Measurements from ENCODE around the gene SAT2.

The SAT2 gene

GRCh38 chr17:7582396-7583252, 45.0 kb downstream of the SAT2 start:
- H3K4me2 ChIP-seq (ENCODE audit: low read length) = peak overlapping the region; percentile 88
- H3K79me2 ChIP-seq (ENCODE audit: low read length) = peaks cover 47% of the 10 kb centered on the region
- no peaks in the 10 kb centered on the region for H3K27me3 ChIP-seq (ENCODE audit: low read depth, low read length)
- H4K20me1 ChIP-seq (ENCODE audit: insufficient read depth, low read length) = peaks cover 11% of the 10 kb centered on the region
- H3K4me1 ChIP-seq (ENCODE audit: low read length) = peaks cover 47% of the 10 kb centered on the region
- peak overlapping the region; percentile 88 for H3K27ac ChIP-seq (ENCODE audit: low read length)
- TF ChIP-seq EZH2phosphoT487 (IDR thresholded peaks at IDR 0.05; ENCODE audit: low read depth) = no peak
- TF ChIP-seq CTCF (IDR thresholded peaks at IDR 0.05; ENCODE audit: low read depth, low read length) = no peak; the same call in 1 of the 2 replicates
- no peak overlapping the region for H2AFZ ChIP-seq (ENCODE audit: low read depth, low read length)
- H3K9me3 ChIP-seq (ENCODE audit: insufficient read depth, low read length) = no peaks in the 10 kb centered on the region
- H3K4me3 ChIP-seq (ENCODE audit: low read length) = peak overlapping the region; percentile 98
- H3K9ac ChIP-seq (ENCODE audit: low read length) = peak overlapping the region; percentile 95; the same call in 1 of the 2 replicates
- H3K36me3 ChIP-seq (replicated peaks; ENCODE audit: low read depth, low read length) = peaks cover 28% of the 10 kb centered on the region

- H3K27ac ChIP-seq (ENCODE audit: low read length) = no peak overlapping the region
- H3K4me1 ChIP-seq (ENCODE audit: low read length) = peaks cover 65% of the 10 kb centered on the region
- peaks cover 29% of the 10 kb centered on the region for H4K20me1 ChIP-seq (ENCODE audit: insufficient read depth, low read length)
- H3K4me3 ChIP-seq (ENCODE audit: low read length) = no peak overlapping the region
- H2AFZ ChIP-seq (ENCODE audit: low read depth, low read length) = no peak overlapping the region
- H3K4me2 ChIP-seq (ENCODE audit: low read length) = no peak overlapping the region
- no peaks in the 10 kb centered on the region for H3K9me3 ChIP-seq (ENCODE audit: insufficient read depth, low read length)
- no peak overlapping the region for H3K9ac ChIP-seq (ENCODE audit: low read length)
- H3K27me3 ChIP-seq (ENCODE audit: low read depth, low read length) = no peaks in the 10 kb centered on the region
- H3K36me3 ChIP-seq (replicated peaks; ENCODE audit: low read depth, low read length) = peaks cover 45% of the 10 kb centered on the region
- peaks cover 62% of the 10 kb centered on the region for H3K79me2 ChIP-seq (ENCODE audit: low read length)
- TF ChIP-seq EZH2phosphoT487 (IDR thresholded peaks at IDR 0.05; ENCODE audit: low read depth) = no peak
- no peak for TF ChIP-seq CTCF (IDR thresholded peaks at IDR 0.05; ENCODE audit: low read depth, low read length)
These were observed 46.7 kb downstream of the SAT2 start for GRCh38 chr17:7580604-7581575.

GRCh38 chr17:7579834-7580603, 47.6 kb downstream of the SAT2 start:
- H3K27ac ChIP-seq (ENCODE audit: low read length) = peak overlapping the region; percentile 95
- H2AFZ ChIP-seq (ENCODE audit: low read depth, low read length) = no peak overlapping the region
- no peak for TF ChIP-seq CTCF (IDR thresholded peaks at IDR 0.05; ENCODE audit: low read depth, low read length)
- no peak for TF ChIP-seq EZH2phosphoT487 (IDR thresholded peaks at IDR 0.05; ENCODE audit: low read depth)
- peaks cover 37% of the 10 kb centered on the region for H4K20me1 ChIP-seq (ENCODE audit: insufficient read depth, low read length)
- peaks cover 73% of the 10 kb centered on the region for H3K4me1 ChIP-seq (ENCODE audit: low read length)
- peaks cover 53% of the 10 kb centered on the region for H3K36me3 ChIP-seq (replicated peaks; ENCODE audit: low read depth, low read length)
- peak overlapping the region; percentile 30 for H3K4me3 ChIP-seq (ENCODE audit: low read length)
- peaks cover 63% of the 10 kb centered on the region for H3K79me2 ChIP-seq (ENCODE audit: low read length)
- no peaks in the 10 kb centered on the region for H3K27me3 ChIP-seq (ENCODE audit: low read depth, low read length)
- peak overlapping the region; percentile 52 for H3K9ac ChIP-seq (ENCODE audit: low read length)
- H3K9me3 ChIP-seq (ENCODE audit: insufficient read depth, low read length) = no peaks in the 10 kb centered on the region
- peak overlapping the region; percentile 62 for H3K4me2 ChIP-seq (ENCODE audit: low read length)

All from OCI-LY3 (cell line).